NCI-H1417 treated with DMSO at 0.1 percent for 48 hours (cell line): ENCODE results near the gene NTRK3.

Experiments used
- DNase-seq: peaks from one replicate; lab custom pipeline; 2025; lab: John Stamatoyannopoulos, UW

Gene NTRK3

DNA sequence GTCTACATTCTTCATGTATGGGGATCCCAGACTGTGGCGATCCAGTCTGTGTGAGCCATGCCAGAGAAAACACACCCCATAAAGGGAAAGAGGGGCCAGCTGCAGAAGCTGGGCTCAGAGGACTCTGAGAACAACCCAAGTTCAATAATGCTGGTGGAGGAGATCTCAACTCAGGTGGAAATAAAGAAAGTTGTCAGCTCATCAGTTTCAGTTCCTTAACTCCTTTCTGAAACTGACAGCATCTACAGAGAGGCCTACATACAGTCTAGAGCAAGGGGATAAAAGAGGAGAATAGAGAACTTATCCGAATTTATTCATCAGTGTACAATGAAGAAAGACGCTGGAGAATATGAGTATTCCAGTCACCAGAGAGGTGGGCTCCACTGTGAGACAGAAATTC, 77.0 kb downstream of the NTRK3 start:
- DNase-seq, result no peak

- no peak for DNase-seq
Measured at GRCh38 chr15:88178631-88179030, 77.9 kb downstream of the NTRK3 start.

DNA sequence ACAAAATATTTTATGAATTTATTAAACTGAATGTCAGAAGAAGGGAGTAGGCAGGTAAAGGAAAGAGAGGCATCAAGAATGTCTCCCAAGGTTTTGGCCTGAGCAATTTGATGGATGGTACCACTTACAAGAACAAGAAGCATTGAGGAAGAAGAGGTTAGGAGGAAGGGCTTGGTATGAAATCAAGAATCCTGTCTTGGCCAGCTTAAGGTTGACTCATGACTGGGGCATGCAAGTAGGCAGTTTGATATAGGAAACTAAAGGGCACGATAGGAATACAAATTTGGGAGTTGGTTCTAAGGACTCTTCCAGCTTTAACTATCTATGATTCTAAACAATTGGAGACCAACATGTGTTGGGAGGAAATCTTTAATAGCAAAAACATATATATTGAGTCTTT, 79.1 kb downstream of the NTRK3 start:
- DNase-seq, result no peak

- no peak for DNase-seq
Measured at GRCh38 chr15:88174571-88174970, 82.0 kb downstream of the NTRK3 start.

GRCh38 chr15:88166082-88166993, 90.2 kb downstream of the NTRK3 start:
- DNase-seq, result peak; percentile 17

GRCh38 chr15:88161636-88162035, 94.9 kb downstream of the NTRK3 start:
- DNase-seq, result no peak

GRCh38 chr15:88155310-88155709, 101.2 kb downstream of the NTRK3 start:
- no peak for DNase-seq

- DNase-seq, result no peak
Measured at GRCh38 chr15:88152672-88153071, 103.9 kb downstream of the NTRK3 start.

DNA sequence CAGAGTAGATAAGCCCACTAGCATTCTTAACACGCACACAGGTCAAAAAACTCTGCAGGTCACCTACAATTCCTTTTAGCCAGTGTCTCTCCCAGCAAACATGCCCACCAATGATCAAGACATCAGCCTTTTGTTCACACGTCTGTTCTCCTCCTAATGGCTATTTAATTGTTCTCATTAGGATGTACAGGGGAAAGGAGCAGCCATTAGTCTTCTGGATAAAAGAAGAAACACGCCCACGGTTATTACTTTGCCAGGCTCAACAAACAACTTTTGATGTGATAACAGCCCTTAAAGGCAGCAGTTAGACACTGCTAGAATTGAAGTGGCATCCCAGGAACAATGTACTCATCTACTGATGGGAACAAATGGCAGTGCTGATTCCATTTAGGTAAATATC, 108.8 kb downstream of the NTRK3 start:
- DNase-seq, result peak; percentile 94

DNA sequence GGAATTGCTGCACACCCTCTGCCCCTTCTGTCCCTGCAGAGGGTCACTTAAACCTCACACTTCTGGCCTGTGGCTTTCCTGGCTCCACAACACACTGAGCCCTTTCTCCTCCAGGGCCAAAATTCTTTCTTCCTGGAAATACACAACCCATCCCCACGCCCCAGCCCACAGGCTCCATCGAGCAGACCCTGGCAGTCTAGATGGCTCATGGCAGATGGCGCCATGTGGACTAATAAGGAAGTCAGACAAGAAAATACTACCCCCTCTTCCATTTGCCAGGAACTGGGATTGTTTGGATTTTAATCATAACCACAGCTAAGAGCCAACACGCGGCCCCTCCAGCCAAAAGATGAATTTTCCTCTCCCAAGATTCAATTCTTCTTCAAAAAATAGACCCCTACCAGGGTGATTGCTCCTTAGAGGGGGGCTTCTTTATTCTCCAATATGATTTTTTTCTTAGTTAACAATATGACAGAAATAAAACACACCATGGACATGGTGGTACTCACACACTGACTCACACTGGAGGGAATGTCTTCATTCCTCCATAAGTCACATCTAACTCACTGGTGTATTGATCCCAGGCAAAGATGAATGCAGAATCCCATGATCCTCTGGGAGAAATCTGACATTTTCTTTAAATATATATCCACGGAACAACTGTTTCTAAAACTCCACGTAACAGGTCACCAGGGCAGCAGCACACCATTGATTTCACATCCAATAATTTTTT, 111.5 kb downstream of the NTRK3 start:
- no peak for DNase-seq

- no peak for DNase-seq
Measured at GRCh38 chr15:88142121-88142520, 114.4 kb downstream of the NTRK3 start.

GRCh38 chr15:88141269-88141889, 115.2 kb downstream of the NTRK3 start:
- no peak for DNase-seq

DNA sequence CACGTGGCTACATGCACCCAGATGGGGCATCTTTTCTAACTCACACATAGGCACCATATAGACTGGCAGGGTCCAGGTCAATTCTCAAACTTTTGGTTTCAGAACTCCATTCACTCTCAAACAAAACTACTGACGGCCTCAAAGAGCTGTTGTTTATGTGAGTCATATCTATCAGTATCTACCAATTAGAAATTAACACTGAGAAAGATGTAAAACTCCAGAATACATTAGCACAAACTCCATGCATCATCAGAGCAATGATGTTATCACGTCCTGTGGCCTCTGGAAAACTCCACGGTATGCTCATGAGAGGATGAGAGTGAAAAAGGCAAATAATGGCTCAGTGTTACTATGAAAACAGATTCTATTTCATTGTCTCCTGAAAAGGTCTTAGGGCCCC, 116.1 kb downstream of the NTRK3 start:
- no peak for DNase-seq

DNA sequence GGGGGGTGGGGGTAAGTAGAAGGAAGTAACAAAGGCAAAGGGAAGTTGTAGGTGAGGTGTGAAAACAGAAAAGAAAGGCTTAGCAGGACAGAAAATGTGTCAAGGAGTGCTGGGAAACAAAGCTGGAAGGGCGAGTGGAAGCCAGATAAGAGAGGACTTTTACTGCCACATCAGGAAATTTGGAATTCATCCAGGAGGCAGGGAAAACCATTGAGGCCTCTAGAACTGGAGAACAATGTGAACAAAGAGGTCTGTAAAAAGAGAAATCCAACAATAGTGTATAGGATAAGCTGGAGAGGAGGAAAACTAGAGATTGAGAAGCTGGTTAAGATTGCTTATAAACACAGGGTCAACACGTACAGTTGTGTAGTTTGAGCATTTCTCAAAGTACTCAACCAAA, 116.6 kb downstream of the NTRK3 start:
- no peak for DNase-seq

- no peak for DNase-seq
Measured at GRCh38 chr15:88133795-88134194, 122.7 kb downstream of the NTRK3 start.

GRCh38 chr15:88132499-88132898, 124.0 kb downstream of the NTRK3 start:
- DNase-seq, result no peak

DNA sequence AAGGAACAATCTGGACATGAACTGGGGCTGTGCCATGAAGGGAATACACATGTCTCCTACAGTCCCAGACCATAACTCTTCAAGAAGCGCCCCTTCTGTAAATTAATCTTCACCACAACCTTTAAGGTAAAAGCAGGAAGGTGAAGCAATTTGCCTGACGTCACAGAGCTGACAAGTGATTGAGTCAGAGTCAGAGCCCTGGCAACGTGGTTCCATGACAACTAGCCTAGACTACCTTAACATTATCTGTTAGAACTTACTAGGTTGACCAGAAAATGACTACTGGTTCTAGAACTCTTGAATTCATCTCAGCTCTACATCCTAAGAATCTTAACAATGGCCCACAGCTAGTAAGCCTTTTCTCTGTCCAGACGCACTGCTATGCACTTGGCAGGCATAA, 124.6 kb downstream of the NTRK3 start:
- no peak for DNase-seq

GRCh38 chr15:88127432-88127790, 129.1 kb downstream of the NTRK3 start:
- no peak for DNase-seq

DNA sequence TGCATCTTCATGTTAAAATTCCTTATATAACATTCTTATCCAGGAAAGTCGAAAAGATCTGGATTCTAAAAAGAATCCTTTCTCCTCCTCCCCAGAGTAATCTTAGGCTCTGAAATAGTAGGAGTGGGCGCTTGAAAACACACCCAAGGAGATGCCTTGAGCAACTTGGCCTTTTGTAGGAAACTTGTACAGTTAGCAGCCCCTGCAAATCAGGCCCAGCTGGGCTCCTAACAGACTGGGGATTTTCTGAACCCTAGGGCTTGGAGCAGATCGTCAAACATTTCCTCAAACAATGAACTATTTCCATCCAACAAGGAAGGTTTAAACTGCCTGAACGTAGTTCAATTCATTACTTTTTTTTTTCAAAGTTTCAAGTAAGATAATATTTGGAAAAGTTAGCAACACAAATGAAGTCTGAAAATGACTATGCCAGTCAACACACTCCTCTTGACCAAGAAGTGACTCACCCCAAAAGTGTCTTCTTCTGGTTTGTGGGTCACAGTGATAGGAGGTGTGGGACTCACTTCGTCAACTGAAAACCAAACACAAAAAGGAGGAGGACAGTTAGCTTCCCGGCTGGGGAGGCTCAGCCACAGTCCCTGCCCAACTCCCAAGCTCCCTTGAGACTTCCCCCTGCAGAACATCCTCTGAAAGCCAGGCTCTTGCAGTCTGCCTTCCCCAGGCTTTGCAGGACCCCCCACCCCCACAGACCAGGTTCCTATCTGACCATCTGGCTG, 129.7 kb downstream of the NTRK3 start:
- DNase-seq, result no peak

- no peak for DNase-seq
Measured at GRCh38 chr15:88125576-88125975, 131.0 kb downstream of the NTRK3 start.

DNA sequence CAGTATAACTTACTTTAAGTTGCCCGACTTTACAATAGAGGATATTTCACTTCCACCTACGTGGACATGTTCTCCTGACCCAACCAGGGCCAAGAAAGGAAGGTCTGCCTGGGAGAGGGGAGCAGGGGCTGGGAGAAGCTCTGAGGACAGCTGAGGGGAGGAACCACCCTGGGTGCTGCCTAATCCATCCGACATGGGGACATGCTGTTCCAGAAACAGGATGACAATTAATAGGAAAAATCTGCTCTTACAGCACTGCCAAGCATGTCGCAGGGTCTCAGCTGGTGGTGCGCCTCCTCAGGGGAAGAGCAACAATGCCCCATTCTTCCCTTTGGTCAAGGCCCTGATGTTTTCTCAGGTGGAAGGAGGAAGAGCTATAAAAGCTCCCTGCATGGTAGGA, 132.3 kb downstream of the NTRK3 start:
- no peak for DNase-seq

DNA sequence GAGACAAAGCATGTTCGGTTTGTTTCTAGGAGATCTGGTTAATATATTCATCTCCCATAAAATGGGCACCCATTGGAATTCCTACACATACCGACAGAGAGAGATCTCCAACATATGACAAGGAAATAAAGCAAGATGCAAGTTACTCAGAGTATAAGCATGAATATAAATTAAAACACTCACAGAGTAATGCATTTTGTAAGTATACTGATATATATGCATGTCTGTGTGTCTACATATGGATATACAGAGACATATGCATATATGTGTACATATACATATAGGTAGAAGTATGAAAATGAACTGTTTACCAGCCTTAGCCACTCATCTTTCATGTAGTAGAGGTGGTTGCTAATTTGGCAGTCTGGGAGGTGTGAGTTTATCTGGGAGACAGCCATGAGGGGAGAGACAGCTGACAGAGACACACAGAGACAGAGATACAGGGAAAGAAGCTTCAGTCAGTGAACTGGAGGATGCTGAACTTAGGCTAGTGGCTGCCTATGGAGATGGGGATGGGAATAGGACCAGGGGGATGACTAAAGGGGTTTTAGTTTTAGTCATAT, 134.5 kb downstream of the NTRK3 start:
- DNase-seq, result no peak
